Chondrocyte (in vitro differentiated cells): ENCODE data around the gene UBAP2. TPM values are rescaled to one million over a fixed set of nuclear protein-coding genes. Genes with fewer than 3 reads are reported as not detected.

Experiments
- DNase-seq: peaks from one replicate; pipeline ENCODE4 v3.0.0; 2021; ENCODE audit warnings: mixed read lengths, low spot score
- H3K27ac Mint-ChIP-seq: one replicate; pipeline ENCODE4 v1.8.0; 2021; ENCODE audit warnings: mild to moderate bottlenecking, moderate library complexity, mixed read lengths; ENCODE audit not compliant: unreplicated experiment
- H3K27me3 Mint-ChIP-seq: 2 replicates; pipeline ENCODE4 v1.8.0; 2021; ENCODE audit warnings: low read depth, mixed read lengths
- H3K36me3 Mint-ChIP-seq: 2 replicates; pipeline ENCODE4 v1.8.0; 2021; ENCODE audit warnings: low read depth, mixed read lengths
- H3K4me1 Mint-ChIP-seq: 2 replicates; pipeline ENCODE4 v1.8.0; 2021; ENCODE audit warnings: low read depth, mild to moderate bottlenecking, mixed read lengths
- H3K4me3 Mint-ChIP-seq: one replicate; pipeline ENCODE4 v1.8.0; 2021; ENCODE audit warnings: mild to moderate bottlenecking, moderate library complexity, mixed read lengths; ENCODE audit not compliant: unreplicated experiment
- H3K9me3 Mint-ChIP-seq: 2 replicates; pipeline ENCODE4 v1.8.0; 2021; ENCODE audit warnings: low read depth, mixed read lengths
- CTCF ChIP-seq: fragments of 200-600 bp; sonication (generic); IDR thresholded peaks from 2 replicates; pipeline ENCODE4 v1.5.0; 2021; ENCODE audit warnings: antibody characterized with exemption, mild to moderate bottlenecking, moderate library complexity
- long read RNA-seq: library from polyadenylated mRNA; stranded (forward); transcript quantifications from one replicate; pipeline ENCODE4 v2.0.0, GENCODE V29; 2021
- total RNA-seq: library from RNA; stranded (reverse); gene quantifications from 3 replicates; pipeline ENCODE4 v1.2.1, GENCODE V29; 2021

UBAP2 gene
- total RNA-seq = 53.9 to 63.0 TPM (median 56.3 TPM) in 3 replicates
- long read RNA-seq, full-length matches to known transcripts = 11 of 28 reads
- long read RNA-seq, partial matches to known transcripts = 5 of 28 reads
- long read RNA-seq, other reads (novel, unspliced or antisense) = 12 of 28 reads

- peak within 1 kb of the TSS; percentile 100 for H3K27ac Mint-ChIP-seq
- H3K4me3 Mint-ChIP-seq = peak within 1 kb of the TSS; percentile 97
- H3K36me3 Mint-ChIP-seq = peaks cover 2% of the 10 kb centered on the region
- DNase-seq = peak; percentile 99
- H3K27me3 Mint-ChIP-seq = no peaks in the 10 kb centered on the region
- peak; percentile 27 for TF ChIP-seq CTCF
- peaks cover 37% of the 10 kb centered on the region for H3K4me1 Mint-ChIP-seq
- H3K9me3 Mint-ChIP-seq = no peaks in the 10 kb centered on the region
Observed at GRCh38 chr9:34048727-34049629, at the start of gene UBAP2. Gene UBAP2, minus strand, starts transcription at chr9:34048887. Its CDS starts 31,739 bp downstream, at chr9:34017148.

- no peaks in the 10 kb centered on the region for H3K4me1 Mint-ChIP-seq
- H3K36me3 Mint-ChIP-seq = peaks cover 13% of the 10 kb centered on the region
- H3K9me3 Mint-ChIP-seq = no peaks in the 10 kb centered on the region
- no peak overlapping the region for H3K27ac Mint-ChIP-seq
- H3K27me3 Mint-ChIP-seq = no peaks in the 10 kb centered on the region
- no peak overlapping the region for H3K4me3 Mint-ChIP-seq
- no peak for TF ChIP-seq CTCF
- DNase-seq = no peak
Observed at GRCh38 chr9:34098307-34098706, 49.6 kb upstream of the UBAP2 start.

GRCh38 chr9:34097865-34098264, 49.2 kb upstream of the UBAP2 start:
- Mint-ChIP-seq H3K36me3 (peaks cover 17% of the 10 kb centered on the region), H3K4me3 (no peak overlapping the region), H3K27me3 (no peaks in the 10 kb centered on the region), H3K27ac (no peak overlapping the region), H3K9me3 (no peaks in the 10 kb centered on the region), H3K4me1 (no peaks in the 10 kb centered on the region)
- TF ChIP-seq CTCF = no peak
- no peak for DNase-seq

- H3K36me3 Mint-ChIP-seq = peaks cover 16% of the 10 kb centered on the region
- H3K9me3 Mint-ChIP-seq = no peaks in the 10 kb centered on the region
- no peak for TF ChIP-seq CTCF
- H3K4me1 Mint-ChIP-seq = peaks cover 5% of the 10 kb centered on the region
- DNase-seq = no peak
- H3K27me3 Mint-ChIP-seq = no peaks in the 10 kb centered on the region
- no peak overlapping the region for H3K27ac Mint-ChIP-seq
- no peak overlapping the region for H3K4me3 Mint-ChIP-seq
Observed at GRCh38 chr9:34096751-34097150, 48.1 kb upstream of the UBAP2 start.

- no peak for TF ChIP-seq CTCF
- Mint-ChIP-seq H3K27me3 (no peaks in the 10 kb centered on the region), H3K27ac (no peak overlapping the region), H3K4me1 (peaks cover 15% of the 10 kb centered on the region), H3K36me3 (peaks cover 22% of the 10 kb centered on the region), H3K4me3 (no peak overlapping the region), H3K9me3 (no peaks in the 10 kb centered on the region)
- DNase-seq = no peak
Observed at GRCh38 chr9:34093578-34093977, 44.9 kb upstream of the UBAP2 start.
